Measurements from ENCODE around the gene TUBG1.

- no peak for TF ChIP-seq ZNF274 (IDR thresholded peaks at IDR 0.05; ENCODE audit: low read depth, low read length)
- no peak for TF ChIP-seq YY1 (IDR thresholded peaks at IDR 0.05; ENCODE audit: insufficient read depth, insufficient read length)
Measured at GRCh38 chr17:42655528-42655927, 46.0 kb downstream of the TUBG1 start.
